Thyroid gland (tissue), 4 donors: ENCODE measurements around the gene TMEM117.

ENCODE experiments used
- POLR2A ChIP-seq, 2 donors: fragments of 450-650 bp; IDR thresholded peaks; one replicate each; pipeline ENCODE4 v1.6.1; 2017; ENCODE audit warnings: antibody characterized with exemption in 2 of 2, mild to moderate bottlenecking in 2 of 2, moderate library complexity in 1 of 2
- TF ChIP-seq, protein P1 (sequence below), 6 experiments: fragments of 200-600 bp in 3 of 6; fragments of 450-650 bp in 3 of 6; sonication (generic) in 3 of 6; IDR thresholded peaks; one replicate each; pipeline ENCODE4 v1.5.1; 2016 to 2019; ENCODE audit warnings: antibody characterized with exemption in 6 of 6, mild to moderate bottlenecking in 2 of 6, inconsistent platforms in 1 of 6, moderate library complexity in 1 of 6

DNA sequence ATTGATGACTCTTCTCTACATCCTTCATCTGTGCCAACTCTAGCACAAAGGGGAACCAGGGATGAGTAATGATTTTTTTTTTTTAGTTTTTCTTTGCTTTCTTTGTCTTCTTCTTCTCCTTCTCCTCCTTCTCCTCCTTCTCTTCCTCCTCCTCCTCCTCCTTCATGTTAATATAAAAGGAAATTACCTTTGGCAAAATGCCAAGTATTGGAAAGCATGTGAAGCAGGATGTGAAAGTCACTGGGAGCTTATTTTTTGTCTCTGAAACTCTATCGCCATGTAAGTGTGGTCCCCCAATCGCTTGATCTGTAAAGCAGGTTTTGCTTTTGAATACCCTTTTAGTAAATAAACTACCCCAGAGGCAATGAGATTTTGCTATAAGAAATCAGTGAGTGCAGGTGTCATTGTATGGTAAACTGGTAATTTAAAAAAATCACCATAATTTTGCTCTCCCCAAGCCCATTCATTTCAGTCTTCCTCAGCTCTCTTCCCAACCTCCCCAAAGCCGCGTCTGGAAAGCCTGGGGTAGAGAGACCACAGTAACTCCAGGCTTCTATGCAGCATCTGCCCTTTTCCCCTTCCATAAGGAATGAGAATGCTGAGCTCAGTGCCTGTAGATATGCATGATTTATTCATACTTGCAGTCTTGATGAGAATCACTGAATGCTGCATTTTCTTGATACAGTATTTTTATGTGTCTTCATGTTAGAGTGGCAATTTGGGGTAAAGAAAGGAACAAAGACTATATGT lies 388.7 kb downstream of the TMEM117 start:
- TF ChIP-seq, protein P1, sequence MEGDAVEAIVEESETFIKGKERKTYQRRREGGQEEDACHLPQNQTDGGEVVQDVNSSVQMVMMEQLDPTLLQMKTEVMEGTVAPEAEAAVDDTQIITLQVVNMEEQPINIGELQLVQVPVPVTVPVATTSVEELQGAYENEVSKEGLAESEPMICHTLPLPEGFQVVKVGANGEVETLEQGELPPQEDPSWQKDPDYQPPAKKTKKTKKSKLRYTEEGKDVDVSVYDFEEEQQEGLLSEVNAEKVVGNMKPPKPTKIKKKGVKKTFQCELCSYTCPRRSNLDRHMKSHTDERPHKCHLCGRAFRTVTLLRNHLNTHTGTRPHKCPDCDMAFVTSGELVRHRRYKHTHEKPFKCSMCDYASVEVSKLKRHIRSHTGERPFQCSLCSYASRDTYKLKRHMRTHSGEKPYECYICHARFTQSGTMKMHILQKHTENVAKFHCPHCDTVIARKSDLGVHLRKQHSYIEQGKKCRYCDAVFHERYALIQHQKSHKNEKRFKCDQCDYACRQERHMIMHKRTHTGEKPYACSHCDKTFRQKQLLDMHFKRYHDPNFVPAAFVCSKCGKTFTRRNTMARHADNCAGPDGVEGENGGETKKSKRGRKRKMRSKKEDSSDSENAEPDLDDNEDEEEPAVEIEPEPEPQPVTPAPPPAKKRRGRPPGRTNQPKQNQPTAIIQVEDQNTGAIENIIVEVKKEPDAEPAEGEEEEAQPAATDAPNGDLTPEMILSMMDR (IDR thresholded peaks at IDR 0.05): no peak
- no peak for TF ChIP-seq POLR2A (IDR thresholded peaks at IDR 0.05)
